ENCODE data around the gene H3-3A.

The H3-3A gene

DNA sequence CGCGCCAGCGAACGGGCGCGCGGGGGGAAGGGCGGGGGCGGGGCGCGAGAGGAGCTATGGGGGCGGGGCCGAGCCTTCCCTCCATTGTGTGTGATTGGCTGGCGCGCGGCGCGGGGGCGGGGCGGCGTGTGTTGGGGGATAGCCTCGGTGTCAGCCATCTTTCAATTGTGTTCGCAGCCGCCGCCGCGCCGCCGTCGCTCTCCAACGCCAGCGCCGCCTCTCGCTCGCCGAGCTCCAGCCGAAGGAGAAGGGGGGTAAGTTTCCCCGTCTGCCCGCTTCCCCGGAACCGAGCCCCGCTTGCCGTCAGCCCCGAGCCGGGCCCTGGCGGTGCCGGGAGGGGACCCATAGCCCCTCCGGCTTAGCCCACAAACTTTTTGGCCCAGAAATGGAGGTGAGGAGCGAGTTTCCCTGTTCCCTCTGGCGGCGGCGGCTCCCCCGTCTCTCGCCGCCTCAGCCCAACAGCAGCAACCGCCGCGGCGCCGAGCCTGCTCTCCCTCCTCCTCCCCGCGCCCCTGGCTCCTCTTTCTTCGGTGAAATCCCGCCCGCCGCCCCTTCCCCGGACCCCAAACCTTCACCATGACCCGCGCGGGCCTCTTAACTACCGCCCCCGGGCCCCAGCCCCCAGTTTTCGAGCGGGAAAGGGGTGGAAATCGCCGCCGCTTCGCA, at the start of gene H3-3A:
Gene H3-3A (plus strand): TSS at position 159 of the 666 bp plus-strand sequence. CDS start 1,636 bp downstream, outside the sequence.
- no peak for FAIRE-seq

GRCh38 chr1:226017070-226017469, 45.4 kb upstream of the H3-3A start:
- FAIRE-seq = no peak

- FAIRE-seq = no peak
Observed at GRCh38 chr1:226019572-226019971, 42.9 kb upstream of the H3-3A start.

DNA sequence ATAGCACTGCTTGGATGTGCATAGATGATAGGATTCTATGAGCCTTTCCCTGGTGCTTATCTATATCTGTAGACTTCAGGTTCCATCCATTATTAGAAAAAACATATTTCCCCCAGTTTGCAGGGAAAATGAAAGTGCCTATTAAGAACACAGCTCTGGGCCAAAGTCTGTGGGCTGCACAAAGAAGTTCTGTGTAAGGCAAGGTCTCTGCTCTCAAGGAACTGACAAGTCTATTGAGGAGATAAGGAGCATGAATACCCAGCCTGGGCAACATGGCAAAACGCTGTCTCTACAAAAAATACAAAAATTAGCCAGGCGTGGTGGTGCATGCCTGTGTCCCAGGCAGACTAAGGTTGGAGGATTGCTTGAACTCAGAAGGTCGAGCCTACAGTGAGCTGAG, 41.1 kb upstream of the H3-3A start:
- FAIRE-seq = no peak

DNA sequence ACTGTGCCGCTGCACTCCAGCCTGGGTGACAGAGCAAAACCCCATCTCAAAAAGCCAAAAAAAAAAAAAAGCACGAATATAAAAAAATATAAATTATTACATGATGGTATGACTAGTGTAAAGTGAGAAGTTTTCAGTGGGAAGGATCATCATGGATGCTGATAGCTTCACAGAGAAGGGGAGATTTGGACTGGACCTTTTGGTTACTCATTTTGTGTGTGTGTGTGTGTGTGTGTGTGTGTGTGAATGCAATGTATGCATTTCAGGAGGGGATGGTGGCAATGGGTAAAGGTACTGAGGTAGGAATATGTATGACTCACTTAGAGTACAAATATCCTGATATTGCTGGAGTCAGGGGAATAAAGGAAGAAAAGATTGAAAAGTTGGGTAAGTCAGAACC, 40.7 kb upstream of the H3-3A start:
- FAIRE-seq = no peak

DNA sequence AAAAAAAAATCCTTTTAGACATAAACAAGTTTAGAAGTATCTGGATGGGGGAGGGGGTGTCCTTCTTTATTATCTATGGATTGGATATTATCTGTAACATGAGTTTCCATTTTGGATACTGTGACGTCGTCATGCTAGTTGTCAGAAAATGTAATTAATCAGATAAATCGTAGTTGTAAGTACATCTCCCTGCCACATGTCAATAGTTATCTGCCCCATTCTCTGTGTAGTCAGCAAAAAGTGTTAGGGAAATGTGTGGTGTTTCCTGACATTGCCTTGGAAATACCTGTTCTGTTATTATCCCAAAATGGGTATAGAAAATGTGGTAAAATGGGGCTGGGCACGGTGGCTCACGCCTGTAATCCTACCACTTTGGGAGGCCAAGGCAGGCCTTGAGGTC, 38.8 kb upstream of the H3-3A start:
- FAIRE-seq = no peak

- FAIRE-seq = no peak
Observed at GRCh38 chr1:226026833-226027232, 35.7 kb upstream of the H3-3A start.

GRCh38 chr1:226027538-226028217, 34.8 kb upstream of the H3-3A start:
- no peak for FAIRE-seq

GRCh38 chr1:226029093-226029496, 33.4 kb upstream of the H3-3A start:
- FAIRE-seq = peak; percentile 55

- no peak for FAIRE-seq
Observed at GRCh38 chr1:226029568-226030225, 32.8 kb upstream of the H3-3A start.

GRCh38 chr1:226033582-226033981, 28.9 kb upstream of the H3-3A start:
- FAIRE-seq = no peak

GRCh38 chr1:226033991-226034390, 28.5 kb upstream of the H3-3A start:
- FAIRE-seq = no peak

DNA sequence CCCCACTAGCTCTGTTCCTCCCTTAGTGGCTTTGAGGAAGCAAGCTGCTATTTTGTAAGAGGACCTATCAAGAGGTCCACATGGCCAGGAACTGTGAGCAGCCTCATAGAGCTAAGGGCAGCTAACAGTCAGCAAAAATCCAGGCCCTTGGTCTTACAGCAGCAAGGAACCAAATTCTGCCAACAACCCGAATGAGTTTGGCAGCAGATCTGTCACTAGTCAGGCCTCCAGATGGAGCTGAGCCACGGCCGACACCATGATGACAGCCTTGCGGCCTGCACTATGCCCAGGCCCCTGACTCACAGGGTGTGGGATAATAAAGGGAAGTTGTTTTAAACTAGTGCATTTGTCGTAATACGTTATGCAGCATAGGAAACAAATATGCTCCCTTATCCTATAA, 28.0 kb upstream of the H3-3A start:
- no peak for FAIRE-seq

- FAIRE-seq = no peak
Observed at GRCh38 chr1:226035915-226036314, 26.6 kb upstream of the H3-3A start.

DNA sequence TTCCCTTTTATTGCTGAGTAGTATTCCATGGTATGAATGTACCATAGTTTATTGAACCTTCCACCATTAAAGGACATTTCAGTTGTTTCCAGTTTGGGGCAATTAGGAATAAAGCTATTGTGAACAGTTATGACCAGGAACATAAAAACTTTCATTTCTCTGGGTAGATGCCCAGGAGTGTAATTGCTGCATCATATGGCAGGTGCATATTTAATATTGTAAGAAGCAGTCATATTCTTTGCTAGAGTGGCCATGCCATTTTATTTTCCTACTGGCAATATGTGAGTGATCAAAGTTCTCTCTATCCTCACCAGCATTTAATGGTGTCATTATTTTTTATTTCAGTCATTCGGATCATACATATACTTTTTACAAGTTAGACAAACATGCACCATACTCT, 23.9 kb upstream of the H3-3A start:
- FAIRE-seq = peak; percentile 92

- FAIRE-seq = no peak
Observed at GRCh38 chr1:226041419-226041818, 21.1 kb upstream of the H3-3A start.

- no peak for FAIRE-seq
Observed at GRCh38 chr1:226044514-226045101, 17.9 kb upstream of the H3-3A start.

DNA sequence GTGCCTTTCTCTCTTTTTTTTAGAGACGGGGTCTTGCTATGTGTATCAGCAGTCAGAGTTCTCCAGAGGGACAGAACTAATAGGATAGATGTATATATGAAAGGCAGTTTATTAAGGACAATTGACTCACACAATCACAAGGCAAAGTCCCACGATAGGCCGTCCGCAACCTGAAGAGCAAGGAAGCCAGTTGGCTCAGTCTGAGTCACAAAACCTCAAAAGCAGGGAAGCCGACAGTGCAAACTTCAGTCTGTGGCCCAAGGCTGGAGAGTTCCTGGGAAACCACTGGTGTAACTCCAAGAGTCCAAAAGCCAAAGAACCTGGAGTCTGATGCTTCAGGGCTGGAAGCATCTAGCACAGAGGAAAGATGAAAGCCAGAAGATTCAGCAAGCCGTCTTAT, 16.3 kb upstream of the H3-3A start:
- FAIRE-seq = no peak

DNA sequence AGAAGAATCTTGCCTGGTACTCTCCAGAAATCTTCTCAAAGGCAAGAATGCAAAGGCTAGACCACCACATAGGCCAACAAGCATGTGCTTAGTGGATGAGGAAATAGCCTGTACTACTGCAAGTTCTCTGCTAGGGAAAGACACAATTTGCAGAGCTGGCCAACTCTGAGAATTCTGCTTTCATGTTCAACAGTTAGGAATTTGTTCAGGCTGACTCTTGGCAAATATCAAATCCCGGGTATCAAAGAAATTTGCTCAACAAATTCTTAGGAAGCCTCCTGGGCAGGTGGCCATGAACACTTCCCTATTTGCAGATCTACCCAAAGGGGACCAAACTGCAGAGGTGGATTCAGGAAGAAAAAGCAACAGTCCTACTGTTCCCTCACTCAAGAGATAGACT, 15.0 kb upstream of the H3-3A start:
- no peak for FAIRE-seq

GRCh38 chr1:226048886-226049285, 13.6 kb upstream of the H3-3A start:
- no peak for FAIRE-seq

DNA sequence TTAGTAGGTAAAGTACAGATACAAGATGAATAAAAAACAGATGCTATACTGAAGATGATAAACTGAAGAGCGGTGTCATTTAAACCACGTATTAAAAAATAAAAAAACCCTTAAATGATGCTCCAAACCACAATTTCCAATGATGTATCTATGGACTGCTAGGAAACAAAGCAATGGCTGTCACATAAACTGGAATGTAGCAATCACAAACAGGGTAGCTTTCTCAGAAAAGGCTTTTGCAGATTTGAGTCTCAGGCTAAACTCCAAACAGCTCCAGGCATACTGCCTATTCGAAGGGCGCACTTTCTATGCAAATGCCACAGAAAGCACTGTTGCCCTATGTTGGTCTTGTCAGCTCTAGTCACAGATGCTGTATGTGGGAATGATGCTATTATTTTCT, 12.4 kb upstream of the H3-3A start:
- FAIRE-seq = no peak

GRCh38 chr1:226051365-226051764, 11.2 kb upstream of the H3-3A start:
- no peak for FAIRE-seq

- no peak for FAIRE-seq
Observed at GRCh38 chr1:226052061-226052460, 10.5 kb upstream of the H3-3A start.

Data from colon (tissue), 2 donors.